ENCODE results near the gene G0S2. TPM values are rescaled to one million over a fixed set of nuclear protein-coding genes. Genes with fewer than 3 reads are reported as not detected.
A peak's percentile ranks its signal among the peaks of the same experiment; 100 is the strongest.

Gene G0S2
- total and polyA plus RNA-seq, 7 donors = 19.3 to 70.5 (median 25.2) TPM

DNA sequence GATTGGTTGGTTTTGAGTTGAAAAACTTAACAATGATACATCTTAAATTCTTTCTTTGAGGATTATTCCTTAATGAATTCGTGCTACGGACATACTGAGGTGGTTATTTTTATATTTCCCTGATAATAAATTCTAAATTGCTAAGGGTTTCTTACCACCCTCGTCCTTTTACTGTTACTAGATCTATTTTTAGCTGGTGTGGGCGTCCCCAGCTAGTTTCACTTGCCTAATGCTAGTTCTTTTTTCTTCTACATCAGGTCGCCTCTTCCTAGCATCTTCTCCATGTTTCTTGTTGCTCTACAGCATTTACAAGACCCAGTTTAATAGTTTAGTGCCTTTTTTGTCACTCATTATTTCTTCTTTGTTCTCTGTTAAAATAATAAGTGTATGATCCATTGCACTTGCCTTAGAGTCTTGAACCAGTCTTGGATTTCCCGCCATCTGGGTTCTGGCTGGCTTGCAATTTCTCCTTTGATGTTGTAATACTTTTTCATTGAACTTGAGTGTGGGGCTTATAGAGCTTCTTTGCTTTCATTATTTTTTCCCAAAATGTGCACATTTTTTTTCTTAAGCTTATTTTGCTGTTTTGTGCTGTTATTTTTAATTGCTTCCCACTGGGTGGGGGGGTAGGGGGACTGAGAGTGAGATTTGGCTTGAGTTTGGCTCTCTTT is 28.8 kb downstream of the G0S2 start:
- DNase-seq = no peak
- intact Hi-C loops (cut with DNase I) = no loop called here
- no peaks in the 10 kb centered on the region for H3K4me1 ChIP-seq

GRCh38 chr1:209704584-209704983 is 29.4 kb downstream of the G0S2 start, which contains the start of gene HSD11B1:
TSS of gene HSD11B1 (plus strand) at chr1:209704846. CDS start at chr1:209704943, 97 bp downstream.
- Histone ChIP-seq H3K27ac (peak within 1 kb of the TSS in 2 of 4 donors; percentile 32 to 52), H3K9me3 (no peaks in the 10 kb centered on the region), H3K4me1 (no peaks in the 10 kb centered on the region), H3K4me3 (no peak within 1 kb of the TSS), H3K36me3 (no peaks in the 10 kb centered on the region), H3K27me3 (no peaks in the 10 kb centered on the region)
- WGBS, 2 donors = 83 to 85% methylated on average over 6 of the region's 6 CpGs
- intact Hi-C loops (cut with DNase I) = no loop called here
- DNase-seq = peak; percentile 93
- TF ChIP-seq POLR2AphosphoS5 (IDR thresholded peaks at IDR 0.05) (peak; percentile 51 to 78 (median 56)), CTCF (IDR thresholded peaks at IDR 0.05) (no peak)

More for the DNA sequence above, 28.8 kb downstream of the G0S2 start:
- H3K9me3 ChIP-seq = no peaks in the 10 kb centered on the region
- no peaks in the 10 kb centered on the region for H3K27me3 ChIP-seq
- TF ChIP-seq CTCF (IDR thresholded peaks at IDR 0.05) = no peak
- no peak for TF ChIP-seq EP300 (IDR thresholded peaks at IDR 0.05)
- no peak for TF ChIP-seq POLR2AphosphoS5 (IDR thresholded peaks at IDR 0.05)
- no peak for TF ChIP-seq POLR2A (IDR thresholded peaks at IDR 0.05)
- no peaks in the 10 kb centered on the region for H3K36me3 ChIP-seq
- H3K27ac ChIP-seq = no peak overlapping the region
- no peak overlapping the region for H3K4me3 ChIP-seq
- WGBS, 2 donors = 65 to 77% methylated on average over 6 of the region's 6 CpGs

DNA sequence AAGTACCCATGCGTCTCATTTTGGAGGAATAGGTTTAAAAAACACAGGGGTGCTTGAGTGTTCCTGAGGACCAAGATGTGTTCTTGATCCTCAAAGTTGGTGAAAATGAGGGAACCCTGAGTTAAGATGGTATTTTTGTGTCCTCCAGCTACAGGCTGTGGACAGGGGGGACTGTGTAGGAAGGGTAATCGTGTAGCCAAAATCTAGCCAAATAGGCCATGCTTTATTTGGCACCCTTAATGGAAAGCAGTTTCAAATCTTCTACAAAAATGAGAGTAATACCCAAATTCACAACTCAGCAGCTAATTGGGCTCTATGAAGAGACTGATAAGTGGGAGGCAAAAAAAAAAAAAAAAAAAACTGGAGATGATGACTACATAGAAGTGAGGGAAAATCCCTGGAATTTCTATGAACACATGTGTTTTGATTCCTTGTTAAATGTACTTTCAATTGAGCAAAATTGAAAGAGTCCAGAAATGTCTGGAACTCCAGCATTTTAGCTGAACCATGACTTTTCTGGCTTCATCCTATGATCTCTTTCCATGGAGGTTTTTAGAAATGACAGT is 29.9 kb downstream of the G0S2 start:
- Histone ChIP-seq H3K9me3 (no peaks in the 10 kb centered on the region), H3K27ac (peak overlapping the region in 2 of 4 donors; percentile 32 to 52), H3K36me3 (no peaks in the 10 kb centered on the region), H3K27me3 (no peaks in the 10 kb centered on the region), H3K4me3 (no peak overlapping the region), H3K4me1 (no peaks in the 10 kb centered on the region)
- TF ChIP-seq CTCF (IDR thresholded peaks at IDR 0.05) (no peak), EP300 (IDR thresholded peaks at IDR 0.05) (no peak), POLR2A (IDR thresholded peaks at IDR 0.05) (no peak), POLR2AphosphoS5 (IDR thresholded peaks at IDR 0.05) (no peak)
- no peak for DNase-seq
- intact Hi-C loops (cut with DNase I) = no loop called here
- WGBS, 2 donors = 88 to 90% methylated on average over 2 of the region's 2 CpGs

DNA sequence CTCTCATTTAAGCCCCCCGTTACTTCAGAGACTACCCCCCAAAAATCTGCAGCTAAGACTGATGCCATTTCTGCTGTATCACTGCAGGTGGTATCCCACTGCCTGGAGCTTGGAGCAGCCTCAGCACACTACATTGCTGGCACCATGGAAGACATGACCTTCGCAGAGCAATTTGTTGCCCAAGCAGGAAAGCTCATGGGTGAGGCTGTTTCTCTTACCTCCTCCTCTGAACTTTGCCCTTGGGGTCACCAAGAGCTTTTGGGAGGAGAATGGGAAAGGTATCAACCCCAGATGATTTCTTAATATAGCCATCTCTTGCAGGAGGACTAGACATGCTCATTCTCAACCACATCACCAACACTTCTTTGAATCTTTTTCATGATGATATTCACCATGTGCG is 31.4 kb downstream of the G0S2 start:
- H3K27ac ChIP-seq = no peak overlapping the region
- 93 to 97% methylated on average over 3 of the region's 3 CpGs for WGBS, 2 donors
- TF ChIP-seq POLR2AphosphoS5 (IDR thresholded peaks at IDR 0.05) (no peak), CTCF (IDR thresholded peaks at IDR 0.05) (no peak), POLR2A (IDR thresholded peaks at IDR 0.05) (no peak), EP300 (IDR thresholded peaks at IDR 0.05) (no peak)
- H3K36me3 ChIP-seq = no peaks in the 10 kb centered on the region
- no peaks in the 10 kb centered on the region for H3K4me1 ChIP-seq
- DNase-seq = no peak
- H3K4me3 ChIP-seq = no peak overlapping the region
- no peaks in the 10 kb centered on the region for H3K27me3 ChIP-seq
- intact Hi-C loops (cut with DNase I) = no loop called here
- no peaks in the 10 kb centered on the region for H3K9me3 ChIP-seq

Data from sigmoid colon (tissue), 7 donors.